Vagina (tissue), 2 donors: ENCODE results near the gene SCAND1. TPM values are rescaled to one million over a fixed set of nuclear protein-coding genes. Genes with fewer than 3 reads are reported as not detected.

Experiments
- DNase-seq, 2 donors: peaks; one replicate each; pipeline ENCODE4 v3.0.0-alpha.2; 2017; ENCODE audit errors: extremely low spot score in 2 of 2
- H3K27ac ChIP-seq: fragments of 200-600 bp; sonication (generic); one replicate; pipeline ENCODE4 v1.5.1; 2019
- H3K27me3 ChIP-seq: fragments of 200-600 bp; sonication (generic); one replicate; pipeline ENCODE4 v1.5.1; 2019
- H3K36me3 ChIP-seq, 2 donors: fragments of 200-600 bp; sonication (generic); one replicate each; pipeline ENCODE4 v1.5.1; 2017 to 2019
- H3K4me1 ChIP-seq: fragments of 200-600 bp; sonication (generic); one replicate; pipeline ENCODE4 v1.5.1; 2019
- H3K4me3 ChIP-seq, 2 donors: fragments of 200-600 bp; sonication (generic); 1 replicate in 1 of 2; 2 replicates in 1 of 2; pipeline ENCODE4 v1.5.1; 2016 to 2019
- H3K9me3 ChIP-seq: fragments of 200-600 bp; sonication (generic); one replicate; pipeline ENCODE4 v1.5.1; 2019
- CTCF ChIP-seq, 3 experiments: fragments of 450-650 bp in 2 of 3; fragments of 200-600 bp in 1 of 3; sonication (generic) in 1 of 3; IDR thresholded peaks; one replicate each; pipeline ENCODE4 v1.5.1; 2017 to 2019; ENCODE audit warnings: antibody characterized with exemption in 3 of 3, mild to moderate bottlenecking in 2 of 3, moderate library complexity in 2 of 3
- POLR2A ChIP-seq, 2 donors: fragments of 450-650 bp; IDR thresholded peaks; one replicate each; pipeline ENCODE4 v1.6.1; 2017; ENCODE audit warnings: antibody characterized with exemption in 2 of 2, mild to moderate bottlenecking in 2 of 2, moderate library complexity in 2 of 2
- POLR2AphosphoS5 ChIP-seq, 2 donors: sonication (generic); formaldehyde crosslinking; IDR thresholded peaks; one replicate each; pipeline ENCODE4 v1.9.0; 2017; ENCODE audit warnings: antibody characterized with exemption in 2 of 2, mild to moderate bottlenecking in 2 of 2, low read depth in 1 of 2; ENCODE audit not compliant: insufficient read depth in 1 of 2
- intact Hi-C: fragments of 100-400 bp; cut with DNase I; formaldehyde crosslinking; loops from one replicate; pipeline ENCODE4 v1.15.1; 2023
- total RNA-seq: library from RNA; depleted of rRNA; stranded (reverse); fragments of >200 nt; gene quantifications from one replicate; pipeline ENCODE4 v1.2.3, GENCODE V29; 2016

The SCAND1 gene
- total RNA-seq, 1 donor from 2014 or later, result 102 TPM

GRCh38 chr20:35981969-35982368 is 27.7 kb upstream of the SCAND1 start:
- no peak for DNase-seq
- no peak for TF ChIP-seq POLR2AphosphoS5 (IDR thresholded peaks at IDR 0.05; ENCODE audit: insufficient read depth in 1 of 2, low read depth in 1 of 2)
- TF ChIP-seq POLR2A (IDR thresholded peaks at IDR 0.05), result no peak
- no peak for TF ChIP-seq CTCF (IDR thresholded peaks at IDR 0.05)
- Histone ChIP-seq H3K27ac (no peak overlapping the region), H3K36me3 (no peaks in the 10 kb centered on the region), H3K4me1 (no peaks in the 10 kb centered on the region), H3K9me3 (no peaks in the 10 kb centered on the region), H3K4me3 (no peak overlapping the region), H3K27me3 (no peaks in the 10 kb centered on the region)
- intact Hi-C loops, result no loop called here

- H3K4me3 ChIP-seq, result no peak overlapping the region
- TF ChIP-seq POLR2AphosphoS5 (IDR thresholded peaks at IDR 0.05; ENCODE audit: insufficient read depth in 1 of 2, low read depth in 1 of 2) (no peak), POLR2A (IDR thresholded peaks at IDR 0.05) (no peak), CTCF (IDR thresholded peaks at IDR 0.05) (no peak)
- no peaks in the 10 kb centered on the region for H3K27me3 ChIP-seq
- H3K36me3 ChIP-seq, result no peaks in the 10 kb centered on the region
- H3K27ac ChIP-seq, result no peak overlapping the region
- no peaks in the 10 kb centered on the region for H3K4me1 ChIP-seq
- H3K9me3 ChIP-seq, result no peaks in the 10 kb centered on the region
- intact Hi-C loops, result no loop called here
- no peak for DNase-seq
Observed at GRCh38 chr20:35979544-35979943, 25.2 kb upstream of the SCAND1 start.

GRCh38 chr20:35978041-35978513 is 23.8 kb upstream of the SCAND1 start:
- H3K4me1 ChIP-seq, result no peaks in the 10 kb centered on the region
- no peaks in the 10 kb centered on the region for H3K27me3 ChIP-seq
- H3K9me3 ChIP-seq, result no peaks in the 10 kb centered on the region
- H3K27ac ChIP-seq, result no peak overlapping the region
- intact Hi-C loops, result no loop called here
- DNase-seq, result no peak
- TF ChIP-seq POLR2A (IDR thresholded peaks at IDR 0.05) (no peak), CTCF (IDR thresholded peaks at IDR 0.05) (no peak), POLR2AphosphoS5 (IDR thresholded peaks at IDR 0.05; ENCODE audit: insufficient read depth in 1 of 2, low read depth in 1 of 2) (no peak)
- H3K4me3 ChIP-seq, result no peak overlapping the region
- no peaks in the 10 kb centered on the region for H3K36me3 ChIP-seq

GRCh38 chr20:35975576-35976373 is 21.5 kb upstream of the SCAND1 start:
- Histone ChIP-seq H3K9me3 (no peaks in the 10 kb centered on the region), H3K4me1 (no peaks in the 10 kb centered on the region), H3K36me3 (no peaks in the 10 kb centered on the region), H3K27ac (no peak overlapping the region), H3K27me3 (no peaks in the 10 kb centered on the region), H3K4me3 (no peak overlapping the region)
- intact Hi-C loops, result no loop called here
- DNase-seq, result no peak
- TF ChIP-seq CTCF (IDR thresholded peaks at IDR 0.05), result no peak
- TF ChIP-seq POLR2AphosphoS5 (IDR thresholded peaks at IDR 0.05; ENCODE audit: insufficient read depth in 1 of 2, low read depth in 1 of 2), result no peak
- no peak for TF ChIP-seq POLR2A (IDR thresholded peaks at IDR 0.05)

- no peak overlapping the region for H3K27ac ChIP-seq
- no peaks in the 10 kb centered on the region for H3K9me3 ChIP-seq
- H3K27me3 ChIP-seq, result no peaks in the 10 kb centered on the region
- no peak for DNase-seq
- H3K36me3 ChIP-seq, result no peaks in the 10 kb centered on the region
- no peaks in the 10 kb centered on the region for H3K4me1 ChIP-seq
- no peak overlapping the region for H3K4me3 ChIP-seq
- intact Hi-C loops, result no loop called here
- no peak for TF ChIP-seq POLR2AphosphoS5 (IDR thresholded peaks at IDR 0.05; ENCODE audit: insufficient read depth in 1 of 2, low read depth in 1 of 2)
- no peak for TF ChIP-seq POLR2A (IDR thresholded peaks at IDR 0.05)
Observed at GRCh38 chr20:35974256-35974655, 20.0 kb upstream of the SCAND1 start.
